Gastroesophageal sphincter (tissue), 3 donors: ENCODE measurements around the gene CHSY1.

Experiments used
- POLR2AphosphoS5 ChIP-seq: sonication (generic); formaldehyde crosslinking; IDR thresholded peaks from one replicate; pipeline ENCODE4 v1.6.1; 2017; ENCODE audit warnings: antibody characterized with exemption
- TF ChIP-seq, protein P1 (sequence below), 4 experiments: fragments of 200-600 bp in 2 of 4; fragments of 450-650 bp in 2 of 4; sonication (generic) in 1 of 4; IDR thresholded peaks; one replicate each; pipeline ENCODE4 v1.5.1; 2017 to 2019; ENCODE audit warnings: antibody characterized with exemption in 4 of 4, mild to moderate bottlenecking in 2 of 4, moderate library complexity in 2 of 4

DNA sequence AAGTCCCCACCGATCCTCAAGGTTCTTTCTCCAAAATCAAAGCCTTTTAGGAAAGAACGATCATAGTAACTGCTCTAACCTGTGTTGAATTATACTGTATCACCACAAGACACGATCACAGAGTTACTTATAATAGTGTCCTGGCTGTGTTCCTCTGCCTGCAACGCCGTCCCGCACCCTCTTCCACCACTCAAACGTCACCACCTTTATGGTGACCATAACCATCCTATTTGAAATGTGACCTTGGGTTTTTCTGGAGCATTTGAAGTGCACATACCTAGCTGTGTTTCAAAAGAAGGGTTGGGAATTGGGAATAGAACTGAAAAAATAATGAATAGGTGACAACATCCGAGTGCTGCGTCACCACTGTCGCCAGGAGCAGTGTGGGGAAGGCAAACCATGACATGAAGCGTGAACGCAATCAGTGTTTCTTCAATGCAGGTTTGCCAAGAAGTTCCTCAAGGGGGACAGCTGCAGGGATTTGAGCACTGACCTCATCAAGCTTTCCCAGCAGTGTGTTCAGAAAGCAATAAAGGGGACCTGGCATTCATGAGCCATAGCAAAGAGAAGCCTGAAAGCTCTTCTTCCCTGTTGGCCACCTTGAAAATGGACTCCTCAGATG lies 26.2 kb upstream of the CHSY1 start:
- TF ChIP-seq, protein P1, sequence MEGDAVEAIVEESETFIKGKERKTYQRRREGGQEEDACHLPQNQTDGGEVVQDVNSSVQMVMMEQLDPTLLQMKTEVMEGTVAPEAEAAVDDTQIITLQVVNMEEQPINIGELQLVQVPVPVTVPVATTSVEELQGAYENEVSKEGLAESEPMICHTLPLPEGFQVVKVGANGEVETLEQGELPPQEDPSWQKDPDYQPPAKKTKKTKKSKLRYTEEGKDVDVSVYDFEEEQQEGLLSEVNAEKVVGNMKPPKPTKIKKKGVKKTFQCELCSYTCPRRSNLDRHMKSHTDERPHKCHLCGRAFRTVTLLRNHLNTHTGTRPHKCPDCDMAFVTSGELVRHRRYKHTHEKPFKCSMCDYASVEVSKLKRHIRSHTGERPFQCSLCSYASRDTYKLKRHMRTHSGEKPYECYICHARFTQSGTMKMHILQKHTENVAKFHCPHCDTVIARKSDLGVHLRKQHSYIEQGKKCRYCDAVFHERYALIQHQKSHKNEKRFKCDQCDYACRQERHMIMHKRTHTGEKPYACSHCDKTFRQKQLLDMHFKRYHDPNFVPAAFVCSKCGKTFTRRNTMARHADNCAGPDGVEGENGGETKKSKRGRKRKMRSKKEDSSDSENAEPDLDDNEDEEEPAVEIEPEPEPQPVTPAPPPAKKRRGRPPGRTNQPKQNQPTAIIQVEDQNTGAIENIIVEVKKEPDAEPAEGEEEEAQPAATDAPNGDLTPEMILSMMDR (IDR thresholded peaks at IDR 0.05): no peak
- TF ChIP-seq POLR2AphosphoS5: no peak
